H1 (cell line): ENCODE measurements around the gene TRAF1. TPM values are rescaled to one million over a fixed set of nuclear protein-coding genes. Genes with fewer than 3 reads are reported as not detected.

ENCODE experiments used
- CHD2 ChIP-seq: IDR thresholded peaks from 2 replicates; pipeline ENCODE4 v1.6.1; 2012; ENCODE audit warnings: low read length, improper control_type of control experiment
- NRF1 ChIP-seq: IDR thresholded peaks from 2 replicates; pipeline ENCODE4 v1.6.1; 2011; ENCODE audit warnings: mild to moderate bottlenecking, low read depth, low read length, improper control_type of control experiment
- SIRT6 ChIP-seq: IDR thresholded peaks from one replicate; pipeline ENCODE4 v1.7.1; 2012; ENCODE audit warnings: low read length, inconsistent platforms
- SRF ChIP-seq: IDR thresholded peaks from 2 replicates; pipeline ENCODE4 v1.6.1; 2011; ENCODE audit warnings: mild to moderate bottlenecking, low read depth, low read length, moderate library complexity
- TAF1 ChIP-seq: IDR thresholded peaks from 2 replicates; pipeline ENCODE4 v1.6.1; 2011; ENCODE audit warnings: mild to moderate bottlenecking, low read depth, low read length
- polyA plus RNA-seq, 7 experiments: library from polyadenylated mRNA; depleted of rRNA in 3 of 7; stranded (reverse) in 5 of 7; unstranded in 2 of 7; fragments of >200 nt in 5 of 7; fragments of 200-250 nt in 2 of 7; gene quantifications; 1 replicate in 5 of 7; 2 replicates in 1 of 7; 4 replicates in 1 of 7; pipeline versions ENCODE4 v1.2.1 to v1.2.3, GENCODE V29; 2011 to 2013; ENCODE audit warnings: missing spikeins in 2 of 7, mixed read lengths in 2 of 7
- total RNA-seq: library from RNA; stranded (reverse); fragmentation: NEBNext Ultra II Directional; extraction: Animal tissue kit (Norgen Biotek cat#: 25700); gene quantifications from 2 replicates; pipeline ENCODE4 v1.2.1, GENCODE V29; 2021
- TF ChIP-seq, protein P1 (sequence below), 3 experiments: IDR thresholded peaks; 1 replicate in 2 of 3; 2 replicates in 1 of 3; pipeline versions ENCODE4 v1.5.1 to v1.6.1; 2011; ENCODE audit warnings: low read length in 3 of 3, mild to moderate bottlenecking in 3 of 3, inconsistent platforms in 2 of 3, low read depth in 1 of 3, moderate library complexity in 1 of 3; ENCODE audit not compliant: insufficient read depth in 1 of 3; ENCODE audit errors: control extremely low read depth in 1 of 3

TRAF1 gene
- total and polyA plus RNA-seq, 2 of the 8 experiments (the other 6 are each of a cell fraction or from before 2014, with no cell fraction given): 1.6 to 3.2 TPM

DNA sequence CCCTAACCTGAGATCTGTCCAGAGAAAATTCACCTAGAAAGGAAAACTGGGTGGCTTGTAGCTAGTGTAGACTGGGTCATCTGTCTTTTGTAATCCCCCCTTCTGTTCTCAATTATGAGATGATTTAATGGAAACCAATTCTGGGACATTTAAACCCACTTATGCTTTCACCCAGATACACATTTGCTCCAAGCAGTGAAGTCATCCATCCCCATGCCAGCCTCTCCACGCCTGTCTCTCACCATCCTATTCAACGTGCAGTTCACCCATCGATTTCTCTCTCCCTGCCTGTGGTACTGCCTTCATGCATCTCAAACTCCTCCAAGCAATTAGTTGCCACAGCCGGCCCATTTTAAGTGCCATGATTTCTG, 51.4 kb downstream of the TRAF1 start (continued):
- TF ChIP-seq NRF1 (no peak), SRF (no peak), SIRT6 (no peak), CHD2 (no peak), TAF1 (no peak)
- TF ChIP-seq, protein P1, sequence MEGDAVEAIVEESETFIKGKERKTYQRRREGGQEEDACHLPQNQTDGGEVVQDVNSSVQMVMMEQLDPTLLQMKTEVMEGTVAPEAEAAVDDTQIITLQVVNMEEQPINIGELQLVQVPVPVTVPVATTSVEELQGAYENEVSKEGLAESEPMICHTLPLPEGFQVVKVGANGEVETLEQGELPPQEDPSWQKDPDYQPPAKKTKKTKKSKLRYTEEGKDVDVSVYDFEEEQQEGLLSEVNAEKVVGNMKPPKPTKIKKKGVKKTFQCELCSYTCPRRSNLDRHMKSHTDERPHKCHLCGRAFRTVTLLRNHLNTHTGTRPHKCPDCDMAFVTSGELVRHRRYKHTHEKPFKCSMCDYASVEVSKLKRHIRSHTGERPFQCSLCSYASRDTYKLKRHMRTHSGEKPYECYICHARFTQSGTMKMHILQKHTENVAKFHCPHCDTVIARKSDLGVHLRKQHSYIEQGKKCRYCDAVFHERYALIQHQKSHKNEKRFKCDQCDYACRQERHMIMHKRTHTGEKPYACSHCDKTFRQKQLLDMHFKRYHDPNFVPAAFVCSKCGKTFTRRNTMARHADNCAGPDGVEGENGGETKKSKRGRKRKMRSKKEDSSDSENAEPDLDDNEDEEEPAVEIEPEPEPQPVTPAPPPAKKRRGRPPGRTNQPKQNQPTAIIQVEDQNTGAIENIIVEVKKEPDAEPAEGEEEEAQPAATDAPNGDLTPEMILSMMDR (IDR thresholded peaks at IDR 0.05; ENCODE audit: control extremely low read depth in 1 of 3, insufficient read depth in 1 of 3, low read depth in 1 of 3, low read length in 3 of 3): no peak
- TF ChIP-seq, all 59 proteins: peak for 0
